OCI-LY3 (cell line): Measurements from ENCODE around the gene SDK1.

ENCODE experiments used
- EZH2phosphoT487 ChIP-seq: fragments of 200-600 bp; shearing (Covaris generic); IDR thresholded peaks from 2 replicates; pipeline ENCODE4 v1.6.1; 2018; ENCODE audit warnings: antibody characterized with exemption, mixed run types, low read depth
- TF ChIP-seq, protein P1 (sequence below): fragments of 200-600, 300-600 bp; sonication (generic); IDR thresholded peaks from 2 replicates; pipeline ENCODE4 v1.5.1; 2014; ENCODE audit warnings: antibody characterized with exemption, low read length, low read depth

DNA sequence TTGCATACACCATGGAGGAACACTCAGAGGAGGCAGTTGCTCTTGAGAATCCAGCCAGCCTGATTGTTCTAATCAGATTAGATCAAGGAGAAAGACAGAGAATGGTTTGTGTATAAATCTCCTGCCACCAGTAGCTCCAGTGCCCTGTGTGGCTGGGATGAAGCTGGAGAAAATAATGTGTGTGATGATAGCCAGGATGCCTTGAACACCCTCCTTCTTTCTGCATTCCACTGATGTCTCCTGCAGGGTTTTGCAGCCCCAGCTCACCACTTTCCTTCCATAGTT is 766.4 kb downstream of the SDK1 start:
- TF ChIP-seq, protein P1, sequence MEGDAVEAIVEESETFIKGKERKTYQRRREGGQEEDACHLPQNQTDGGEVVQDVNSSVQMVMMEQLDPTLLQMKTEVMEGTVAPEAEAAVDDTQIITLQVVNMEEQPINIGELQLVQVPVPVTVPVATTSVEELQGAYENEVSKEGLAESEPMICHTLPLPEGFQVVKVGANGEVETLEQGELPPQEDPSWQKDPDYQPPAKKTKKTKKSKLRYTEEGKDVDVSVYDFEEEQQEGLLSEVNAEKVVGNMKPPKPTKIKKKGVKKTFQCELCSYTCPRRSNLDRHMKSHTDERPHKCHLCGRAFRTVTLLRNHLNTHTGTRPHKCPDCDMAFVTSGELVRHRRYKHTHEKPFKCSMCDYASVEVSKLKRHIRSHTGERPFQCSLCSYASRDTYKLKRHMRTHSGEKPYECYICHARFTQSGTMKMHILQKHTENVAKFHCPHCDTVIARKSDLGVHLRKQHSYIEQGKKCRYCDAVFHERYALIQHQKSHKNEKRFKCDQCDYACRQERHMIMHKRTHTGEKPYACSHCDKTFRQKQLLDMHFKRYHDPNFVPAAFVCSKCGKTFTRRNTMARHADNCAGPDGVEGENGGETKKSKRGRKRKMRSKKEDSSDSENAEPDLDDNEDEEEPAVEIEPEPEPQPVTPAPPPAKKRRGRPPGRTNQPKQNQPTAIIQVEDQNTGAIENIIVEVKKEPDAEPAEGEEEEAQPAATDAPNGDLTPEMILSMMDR = no peak
- TF ChIP-seq EZH2phosphoT487 = no peak
